RWPE2 (cell line): Measurements from ENCODE around the gene CLEC16A.

Experiments used
- ATAC-seq: fragments of 200-7000 bp; cut with Tn5 transposase; 3 replicates; pipeline ENCODE4 v1.9.1; 2021; ENCODE audit warnings: low read depth
- DNase-seq: peaks from one replicate; pipeline ENCODE4 v3.0.0-alpha.2; 2020; ENCODE audit warnings: low spot score
- H3K27ac ChIP-seq: fragments of 450-650 bp; 2 replicates; pipeline ENCODE4 v1.5.1; 2017; ENCODE audit warnings: mild to moderate bottlenecking; ENCODE audit not compliant: poor library complexity, severe bottlenecking
- H3K27me3 ChIP-seq: fragments of 250-450 bp; sonication (Bioruptor Pico); 2 replicates; pipeline ENCODE4 v1.5.1; 2021; ENCODE audit warnings: mild to moderate bottlenecking, moderate library complexity; ENCODE audit not compliant: insufficient read depth, poor library complexity, severe bottlenecking
- H3K36me3 ChIP-seq: fragments of 250-450 bp; sonication (Bioruptor Pico); 2 replicates; pipeline ENCODE4 v1.5.1; 2020; ENCODE audit warnings: low read depth, mild to moderate bottlenecking, moderate library complexity
- H3K4me1 ChIP-seq: fragments of 250-450 bp; sonication (Bioruptor Pico); 2 replicates; pipeline ENCODE4 v1.5.1; 2021; ENCODE audit warnings: mild to moderate bottlenecking, moderate library complexity; ENCODE audit not compliant: insufficient read depth, poor library complexity, severe bottlenecking
- H3K4me3 ChIP-seq: fragments of 250-450 bp; sonication (Bioruptor Pico); 2 replicates; pipeline ENCODE4 v1.5.1; 2021; ENCODE audit warnings: mild to moderate bottlenecking, moderate library complexity; ENCODE audit not compliant: severe bottlenecking
- H3K9me3 ChIP-seq: fragments of 250-450 bp; sonication (Bioruptor Pico); 2 replicates; pipeline ENCODE4 v1.5.1; 2021; ENCODE audit warnings: mild to moderate bottlenecking, moderate library complexity; ENCODE audit not compliant: severe bottlenecking
- TF ChIP-seq, protein P1 (sequence below): fragments of 450-650 bp; IDR thresholded peaks from one replicate; pipeline ENCODE4 v1.5.1; 2017; ENCODE audit warnings: mild to moderate bottlenecking, moderate library complexity; ENCODE audit not compliant: poor library complexity, severe bottlenecking

The CLEC16A gene

DNA sequence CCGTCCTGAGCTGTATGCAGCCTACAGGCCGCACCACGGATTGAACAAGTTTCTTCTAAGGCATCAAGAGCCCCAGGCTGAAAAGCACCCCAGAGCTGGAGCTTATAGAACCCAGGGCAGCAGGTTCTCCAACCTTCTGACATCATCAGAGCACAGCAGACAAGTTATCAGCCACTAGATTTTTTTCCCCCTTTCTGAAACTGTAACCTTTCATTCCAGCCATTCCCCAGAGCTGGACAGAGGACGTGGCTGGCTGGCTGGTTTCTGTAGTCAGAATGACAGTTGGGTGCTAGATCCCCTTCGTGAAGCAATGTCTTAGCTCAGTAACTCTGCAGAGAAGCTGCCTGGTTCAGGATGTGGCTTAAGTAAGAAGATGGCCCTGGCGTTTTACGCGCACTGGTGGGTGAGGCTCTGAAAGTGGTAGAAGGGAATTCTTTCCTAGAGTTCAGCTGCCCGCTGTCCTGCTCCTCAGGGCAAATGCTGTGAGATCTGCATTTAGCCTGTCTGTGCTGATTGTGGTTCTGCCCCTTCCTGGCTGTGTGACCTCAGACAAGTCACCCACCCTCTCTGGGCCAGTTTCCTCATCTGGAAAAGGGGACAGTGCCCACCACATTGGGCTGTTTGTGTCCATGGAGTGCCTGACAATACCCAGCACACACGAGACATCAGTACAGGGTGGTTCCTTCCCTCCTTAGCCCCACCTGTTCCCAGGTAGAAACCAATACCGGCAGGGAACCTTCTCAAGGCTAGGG, 11.2 kb upstream of the CLEC16A start:
- no peaks in the 10 kb centered on the region for H3K4me1 ChIP-seq
- H3K36me3 ChIP-seq: peaks cover 14% of the 10 kb centered on the region
- DNase-seq (no peak), ATAC-seq (no peak)
- no peaks in the 10 kb centered on the region for H3K27me3 ChIP-seq
- H3K27ac ChIP-seq: no peak overlapping the region
- H3K4me3 ChIP-seq: no peak overlapping the region
- no peaks in the 10 kb centered on the region for H3K9me3 ChIP-seq
- TF ChIP-seq, protein P1, sequence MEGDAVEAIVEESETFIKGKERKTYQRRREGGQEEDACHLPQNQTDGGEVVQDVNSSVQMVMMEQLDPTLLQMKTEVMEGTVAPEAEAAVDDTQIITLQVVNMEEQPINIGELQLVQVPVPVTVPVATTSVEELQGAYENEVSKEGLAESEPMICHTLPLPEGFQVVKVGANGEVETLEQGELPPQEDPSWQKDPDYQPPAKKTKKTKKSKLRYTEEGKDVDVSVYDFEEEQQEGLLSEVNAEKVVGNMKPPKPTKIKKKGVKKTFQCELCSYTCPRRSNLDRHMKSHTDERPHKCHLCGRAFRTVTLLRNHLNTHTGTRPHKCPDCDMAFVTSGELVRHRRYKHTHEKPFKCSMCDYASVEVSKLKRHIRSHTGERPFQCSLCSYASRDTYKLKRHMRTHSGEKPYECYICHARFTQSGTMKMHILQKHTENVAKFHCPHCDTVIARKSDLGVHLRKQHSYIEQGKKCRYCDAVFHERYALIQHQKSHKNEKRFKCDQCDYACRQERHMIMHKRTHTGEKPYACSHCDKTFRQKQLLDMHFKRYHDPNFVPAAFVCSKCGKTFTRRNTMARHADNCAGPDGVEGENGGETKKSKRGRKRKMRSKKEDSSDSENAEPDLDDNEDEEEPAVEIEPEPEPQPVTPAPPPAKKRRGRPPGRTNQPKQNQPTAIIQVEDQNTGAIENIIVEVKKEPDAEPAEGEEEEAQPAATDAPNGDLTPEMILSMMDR: no peak

DNA sequence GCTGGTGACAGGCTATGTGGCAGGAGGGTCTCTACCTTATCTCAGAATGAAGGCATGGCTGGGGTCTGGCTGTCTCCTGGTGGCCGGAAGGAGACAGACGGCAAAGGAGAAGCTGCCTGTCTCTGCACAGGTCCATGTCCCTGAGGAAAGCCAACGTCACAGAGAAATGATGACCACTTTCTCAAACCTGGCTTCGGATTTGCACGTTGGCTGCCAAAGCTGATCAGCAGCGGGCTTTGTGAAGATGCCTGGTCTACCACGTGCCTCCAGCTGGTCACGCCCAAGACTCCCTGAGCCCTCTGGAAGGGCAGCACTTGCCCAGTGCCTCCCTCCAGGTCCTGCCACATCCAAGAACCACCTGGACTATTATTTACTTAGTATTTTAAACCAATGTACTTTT, 10.5 kb upstream of the CLEC16A start:
- no peak for DNase-seq
- no peaks in the 10 kb centered on the region for H3K4me1 ChIP-seq
- TF ChIP-seq, protein P1: no peak
- H3K27me3 ChIP-seq: no peaks in the 10 kb centered on the region
- no peak for ATAC-seq
- no peak overlapping the region for H3K27ac ChIP-seq
- no peaks in the 10 kb centered on the region for H3K9me3 ChIP-seq
- peaks cover 14% of the 10 kb centered on the region for H3K36me3 ChIP-seq
- no peak overlapping the region for H3K4me3 ChIP-seq

DNA sequence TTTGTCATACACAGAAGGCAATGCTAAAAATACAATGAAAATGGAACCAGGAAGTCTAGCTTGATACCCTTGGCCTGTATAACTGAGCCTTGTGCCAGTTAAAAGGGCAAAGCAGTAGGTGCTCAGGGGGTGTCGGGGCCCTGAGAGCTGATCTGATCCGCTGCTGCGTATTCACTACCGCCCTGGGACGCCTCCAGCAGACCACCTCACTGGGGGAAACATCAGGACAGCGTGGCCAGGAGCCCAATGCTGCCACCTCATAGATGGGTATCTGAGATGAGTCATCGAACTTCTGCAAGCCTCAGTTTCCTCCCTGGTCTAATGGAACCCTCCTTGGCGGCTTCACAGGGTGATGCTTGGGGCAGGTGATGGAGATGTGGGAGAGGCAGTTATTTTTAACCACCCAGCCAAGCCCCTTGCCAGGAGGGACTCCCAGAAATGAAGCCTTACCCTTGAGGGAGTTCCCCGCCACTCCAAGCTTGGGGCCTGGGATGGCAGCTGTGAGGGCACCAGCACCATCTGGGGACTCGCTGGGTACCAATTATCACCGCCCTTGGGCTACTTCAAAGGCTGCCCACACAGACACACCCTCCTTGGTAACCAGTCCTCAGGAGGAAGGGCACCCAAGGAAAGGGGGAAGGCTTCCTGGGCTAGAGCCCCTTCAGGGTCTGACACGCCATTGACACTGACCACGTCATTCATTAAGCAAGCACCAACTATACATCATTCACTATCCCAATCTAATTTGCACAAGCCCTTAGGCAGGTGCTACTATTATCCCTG, 9.8 kb upstream of the CLEC16A start:
- ATAC-seq (no peak), DNase-seq (no peak)
- Histone ChIP-seq H3K36me3 (peaks cover 16% of the 10 kb centered on the region), H3K27me3 (no peaks in the 10 kb centered on the region), H3K4me1 (no peaks in the 10 kb centered on the region), H3K27ac (no peak overlapping the region), H3K4me3 (no peak overlapping the region), H3K9me3 (no peaks in the 10 kb centered on the region)
- TF ChIP-seq, protein P1: no peak

DNA sequence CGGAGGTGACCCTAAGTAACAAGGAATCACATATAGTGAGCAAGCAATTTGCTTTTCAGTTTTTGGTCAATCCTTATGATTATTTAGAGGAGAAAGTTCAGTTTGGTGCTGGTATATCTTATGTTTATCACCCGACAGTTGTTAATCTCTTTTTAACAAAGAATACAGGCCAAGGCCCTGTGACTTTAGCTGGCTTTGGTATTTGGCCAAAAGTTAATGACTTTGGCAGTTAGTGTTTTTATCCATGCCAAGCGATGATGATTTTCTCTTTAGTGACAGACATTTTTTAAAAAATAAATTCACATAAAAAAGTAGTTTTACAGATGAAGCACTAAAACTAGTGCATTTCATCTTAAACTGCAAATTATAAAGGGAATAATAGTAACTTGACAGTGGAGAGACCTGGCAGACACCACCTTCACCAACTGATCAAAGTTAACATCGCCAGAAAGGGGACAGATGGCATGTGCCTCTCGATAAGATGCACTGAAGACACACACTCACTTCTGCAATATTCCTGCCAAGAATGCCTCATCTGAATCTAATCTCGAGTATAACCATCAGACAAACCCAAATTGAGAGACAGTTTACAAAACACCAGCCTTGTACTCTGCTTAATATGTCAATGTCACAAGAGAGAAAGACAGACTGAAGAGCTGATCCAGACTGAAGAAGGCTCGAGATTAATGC, 9.0 kb upstream of the CLEC16A start:
- DNase-seq: no peak

More for the DNA sequence above, 9.0 kb upstream of the CLEC16A start:
- Histone ChIP-seq H3K9me3 (no peaks in the 10 kb centered on the region), H3K4me1 (no peaks in the 10 kb centered on the region), H3K27ac (no peak overlapping the region), H3K4me3 (no peak overlapping the region), H3K27me3 (no peaks in the 10 kb centered on the region), H3K36me3 (peaks cover 20% of the 10 kb centered on the region)
- no peak for ATAC-seq
- TF ChIP-seq, protein P1: no peak
